Melanocyte of skin (primary cell): ENCODE results near the gene MACIR. TPM values are rescaled to one million over a fixed set of nuclear protein-coding genes. Genes with fewer than 3 reads are reported as not detected.

Experiments used
- total RNA-seq, 2 donors: library from RNA; depleted of rRNA; stranded (reverse); fragments of >200 nt; gene quantifications; 2 replicates each; pipeline ENCODE4 v1.2.3, GENCODE V29; 2012

Gene MACIR
- total RNA-seq = 10 to 100 TPM in 1 of 2 donors, 1 to 10 TPM in 1; 8.3 to 27.3 TPM

DNA sequence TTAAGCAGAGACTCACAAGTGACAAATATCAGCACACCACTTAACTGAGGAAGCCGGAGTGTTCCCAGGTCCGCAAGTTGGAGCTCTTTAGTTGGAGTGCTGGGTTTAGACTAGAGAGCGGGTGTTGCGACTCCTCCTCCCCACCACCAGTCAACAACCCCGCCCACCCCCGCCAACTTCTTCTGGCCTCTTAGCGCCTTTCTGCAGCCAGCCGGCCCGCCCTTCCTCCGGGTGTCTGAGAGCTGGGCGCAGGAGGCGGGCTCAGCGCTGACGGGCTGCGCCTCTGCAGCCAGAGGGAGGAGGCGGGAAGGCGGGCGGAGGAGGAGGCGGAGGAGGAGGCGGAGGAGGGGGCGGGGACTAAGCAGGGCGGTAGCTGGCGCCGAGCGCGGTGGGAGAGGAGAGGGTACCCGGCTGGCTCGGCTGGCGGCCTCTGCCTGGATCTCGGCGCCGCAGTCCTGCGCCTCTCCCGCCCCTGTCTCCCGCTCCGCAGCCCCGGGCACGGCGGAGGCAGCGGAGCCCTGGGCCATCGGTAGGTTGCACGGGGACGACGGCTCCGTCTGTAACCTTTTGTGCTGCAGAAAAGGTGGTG is at the start of gene MACIR:
Gene MACIR, plus strand, starts transcription at position 396 of the 589 bp plus-strand sequence. CDS start 17,157 bp downstream, outside the sequence.

Other genes with a start within 250 kb of the MACIR start
- 1 to 10 TPM; 3.3 to 6.5 TPM for gene GIN1, start 138.6 kb upstream of the MACIR start, total RNA-seq
- 10 to 100 TPM; 56.8 to 75.6 TPM for gene PPIP5K2, start 138.5 kb upstream of the MACIR start, total RNA-seq